HG02678 (cell line): ENCODE data around the gene RCN2.

Experiments used
- ATAC-seq: cut with Tn5 transposase; IDR thresholded peaks from one replicate; pipeline ENCODE4 v1.9.1; 2021; ENCODE audit warnings: mild to moderate bottlenecking, moderate library complexity; ENCODE audit not compliant: unreplicated experiment

Gene RCN2

DNA sequence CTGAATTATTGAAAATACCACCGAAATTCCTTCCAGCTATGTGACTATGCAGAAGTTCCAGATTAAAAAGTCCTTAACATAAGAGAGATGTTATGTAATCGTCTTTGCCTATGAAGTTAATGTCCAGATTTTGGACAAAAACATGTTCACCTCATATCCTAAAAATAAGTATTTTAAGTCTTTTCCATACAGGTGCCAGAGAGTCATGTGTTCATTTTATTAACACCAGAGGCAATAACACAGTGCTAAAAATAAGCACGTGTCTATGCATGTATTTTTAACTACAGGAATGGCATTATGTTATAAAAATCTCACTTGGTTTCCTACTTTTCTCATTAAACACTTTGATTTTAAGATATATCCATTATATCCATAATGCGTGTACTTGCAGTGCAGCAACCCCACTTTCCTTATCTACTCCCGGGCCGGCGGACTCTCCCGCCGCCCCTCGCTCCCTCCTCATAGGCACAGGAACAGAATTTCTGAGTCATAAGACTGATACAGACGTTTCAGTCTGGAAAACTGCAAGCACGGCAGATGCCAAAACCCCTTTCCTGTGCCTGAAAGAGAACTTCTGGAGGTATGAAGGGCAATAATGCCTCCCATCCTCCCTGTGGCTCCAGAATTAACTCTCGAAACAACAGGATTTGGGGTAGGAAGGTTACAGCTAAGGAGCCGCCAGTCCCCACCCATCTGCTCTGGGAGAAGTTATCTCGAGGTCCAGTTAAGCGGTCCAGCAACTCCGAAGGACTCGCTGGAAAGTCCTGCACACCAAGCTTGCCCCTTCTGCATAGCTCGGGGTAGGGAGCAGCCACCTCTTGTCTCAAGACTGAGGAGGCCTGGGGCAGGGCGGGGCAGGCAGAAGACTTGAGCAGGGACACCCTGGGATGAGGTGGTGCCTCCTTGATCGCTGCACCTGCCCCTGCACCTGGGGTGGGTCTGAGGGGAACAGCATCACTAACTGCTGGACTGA lies 41.1 kb downstream of the RCN2 start:
- no peak for ATAC-seq

DNA sequence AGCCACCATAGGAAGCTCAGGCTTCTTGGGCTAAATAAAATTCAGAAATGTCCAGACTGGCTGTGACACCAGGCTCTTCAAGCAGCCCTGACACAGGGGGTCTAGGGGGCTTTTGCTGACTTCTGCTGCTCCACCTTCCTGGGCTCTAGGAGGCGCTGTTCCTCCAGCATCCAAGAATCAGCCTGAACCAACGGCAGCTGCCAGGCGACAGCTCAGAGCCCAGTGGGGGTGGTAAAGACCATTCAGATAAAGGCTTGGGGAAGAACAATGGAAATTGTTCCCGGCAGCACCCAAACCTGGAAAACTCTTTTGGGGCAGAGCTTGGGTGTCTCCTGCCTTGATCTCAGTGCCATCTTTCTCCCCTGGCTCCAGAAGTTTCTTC lies 41.8 kb downstream of the RCN2 start:
- ATAC-seq = no peak

DNA sequence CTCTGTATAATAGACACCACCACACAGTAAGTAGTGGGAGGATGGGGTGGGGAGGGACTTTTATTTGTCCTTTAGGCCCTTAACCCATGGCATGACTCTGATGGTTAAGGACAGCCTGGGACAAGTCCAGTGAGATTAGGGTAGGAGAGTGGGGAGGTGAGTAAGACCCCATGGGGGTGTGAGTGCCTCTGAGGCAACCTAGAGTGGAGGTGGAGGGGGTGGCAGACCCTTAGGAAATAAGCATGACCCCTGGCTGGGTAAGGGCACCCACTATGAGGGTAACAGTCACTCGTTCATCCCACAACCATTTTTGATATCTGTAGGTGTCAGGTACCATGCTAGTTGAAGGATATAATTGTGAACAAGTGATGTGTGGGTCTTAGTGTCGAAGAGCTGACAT lies 42.4 kb downstream of the RCN2 start:
- no peak for ATAC-seq

DNA sequence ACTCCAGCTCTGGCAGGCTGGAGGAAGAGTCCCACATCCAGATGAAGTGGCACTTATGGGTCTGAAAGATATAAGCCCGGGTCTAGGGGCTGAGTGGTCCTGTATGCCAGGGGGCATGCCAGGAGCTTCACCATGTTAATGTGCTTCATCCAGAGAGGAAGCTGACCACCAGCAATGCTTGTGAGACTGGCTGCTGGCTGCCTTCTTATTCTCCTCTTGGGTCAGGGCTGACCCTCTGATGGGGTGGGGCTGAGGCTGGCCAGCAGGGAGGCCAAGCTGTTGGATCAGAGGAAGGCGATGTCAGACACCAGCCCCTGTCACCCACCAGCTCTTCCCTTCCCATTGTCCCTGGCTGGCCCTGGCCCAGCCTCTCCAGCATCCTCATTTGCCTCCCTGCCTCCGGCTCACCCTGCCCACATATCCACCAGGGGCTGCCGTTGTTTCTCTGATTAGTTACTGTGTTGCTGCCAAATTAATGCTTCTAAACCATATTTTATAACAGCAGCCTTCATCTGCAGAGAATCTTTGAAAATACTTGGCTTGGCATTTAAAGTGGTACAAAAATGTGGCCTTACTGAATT lies 43.0 kb downstream of the RCN2 start:
- no peak for ATAC-seq

DNA sequence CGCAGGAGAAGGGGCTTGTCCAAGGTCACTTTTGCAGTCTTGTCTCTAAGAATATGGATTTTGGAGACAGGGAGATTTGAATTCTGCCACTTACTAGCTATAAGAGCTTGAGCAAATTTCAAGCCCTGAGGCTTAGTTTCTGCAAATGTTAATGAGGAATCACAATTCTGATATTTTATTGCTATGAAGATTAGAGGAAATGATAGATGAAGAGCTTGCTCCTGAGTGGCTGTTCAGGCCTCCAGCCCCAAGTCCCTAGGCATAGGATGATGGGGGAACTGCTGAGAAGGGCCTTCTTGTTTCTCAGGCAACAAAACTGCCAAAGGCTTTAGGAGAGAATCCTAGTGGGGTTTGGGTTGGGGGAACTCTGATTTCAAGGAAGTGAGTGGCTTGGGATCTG lies 44.6 kb downstream of the RCN2 start:
- ATAC-seq = no peak

DNA sequence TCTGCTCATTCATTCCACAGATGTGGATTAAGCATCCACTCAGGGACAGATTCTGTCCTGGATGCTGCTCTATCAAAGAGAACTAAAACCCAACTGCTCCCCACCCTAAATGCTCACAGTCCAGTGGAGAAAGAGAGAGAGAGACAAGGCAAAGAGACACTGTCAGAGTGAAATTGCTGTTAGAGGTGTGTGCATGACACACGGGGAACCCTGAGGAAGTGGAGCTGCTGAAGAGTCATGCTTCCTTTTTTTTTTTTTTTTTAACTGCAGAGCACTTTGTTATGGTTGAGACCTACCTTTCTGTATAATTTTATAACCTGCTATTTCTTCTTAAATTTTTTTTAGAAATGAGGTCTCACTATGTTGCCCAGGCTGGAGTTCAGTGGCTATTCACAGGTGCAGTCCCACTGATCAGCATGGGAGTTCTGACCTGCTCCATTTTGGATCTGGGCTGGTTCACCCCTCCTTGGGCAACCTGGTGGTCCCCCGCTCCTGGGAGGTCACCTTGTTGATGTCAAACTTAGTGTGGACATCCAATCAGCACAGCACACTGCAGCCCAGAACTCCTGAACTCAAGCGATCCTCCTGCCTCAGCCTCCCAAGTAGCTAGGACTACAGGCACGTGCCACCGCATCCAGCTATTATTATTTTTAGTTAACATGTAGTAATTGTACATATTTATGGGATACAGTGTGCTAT lies 45.2 kb downstream of the RCN2 start:
- no peak for ATAC-seq

DNA sequence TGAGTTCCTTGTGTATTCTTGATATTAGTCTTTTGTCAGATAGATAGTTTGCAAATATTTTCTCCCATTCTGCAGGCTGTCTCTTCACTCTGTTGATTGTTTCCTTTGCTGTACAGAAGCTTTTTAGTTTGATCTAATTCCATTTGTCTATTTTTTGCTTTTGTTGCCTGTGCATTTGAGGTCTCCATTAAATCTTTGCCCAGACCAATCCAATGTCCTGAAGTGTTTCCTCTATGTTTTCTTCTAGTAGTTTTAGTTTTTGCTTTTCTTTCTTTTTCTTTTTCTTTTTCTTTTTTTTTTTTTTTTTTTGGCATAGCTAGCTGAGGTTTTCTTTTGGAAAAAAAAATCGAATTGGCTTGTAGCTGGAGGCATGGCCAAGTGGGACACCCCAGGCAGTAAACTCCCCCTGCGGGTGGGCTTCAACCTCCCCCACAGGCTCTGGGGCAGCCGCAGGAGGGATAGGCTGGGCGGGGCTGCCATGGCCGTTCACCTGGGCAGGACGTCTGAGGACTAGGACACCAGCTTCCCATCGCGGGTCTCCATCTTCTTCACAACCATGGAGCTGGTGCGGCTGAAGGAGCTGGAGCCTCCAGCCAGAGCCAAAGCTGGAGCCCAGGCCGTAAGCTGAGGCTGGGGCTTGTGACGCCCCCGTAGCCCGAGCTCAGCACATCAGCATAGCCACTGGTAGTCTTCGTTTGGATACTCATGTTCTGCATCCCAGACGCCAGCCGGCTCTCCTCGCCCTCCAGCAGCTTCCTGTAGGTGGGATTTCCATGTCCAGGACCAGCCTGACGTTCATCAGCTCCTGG lies 47.2 kb downstream of the RCN2 start:
- ATAC-seq = no peak

DNA sequence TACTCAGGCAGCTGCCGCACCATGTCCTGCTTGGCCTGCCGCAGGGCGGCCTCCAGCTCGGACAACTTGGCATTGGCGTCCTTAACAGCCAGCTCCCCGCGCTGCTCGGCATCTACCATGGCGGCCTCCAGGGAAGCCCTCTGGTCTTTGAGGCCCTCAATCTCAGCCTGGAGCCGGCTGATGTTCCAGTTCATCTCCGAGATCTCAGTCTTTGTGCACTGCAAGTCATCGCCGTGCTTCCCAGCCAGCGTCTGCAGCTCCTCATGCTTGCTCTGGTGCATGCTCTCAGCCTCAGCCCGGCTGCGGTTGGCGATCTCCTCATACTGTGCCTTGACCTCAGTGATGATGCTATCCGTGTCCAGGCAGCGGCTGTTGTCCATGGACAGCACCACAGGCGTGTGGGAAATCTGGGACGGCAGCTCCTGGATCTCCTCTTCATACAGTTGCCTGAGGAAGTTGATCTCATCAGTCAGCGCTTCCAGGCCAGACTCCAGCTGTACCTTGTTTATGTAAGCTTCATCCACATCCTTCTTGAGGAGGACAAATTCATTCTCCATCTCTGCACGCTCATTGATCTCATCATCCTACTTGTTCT lies 47.9 kb downstream of the RCN2 start:
- ATAC-seq = no peak

DNA sequence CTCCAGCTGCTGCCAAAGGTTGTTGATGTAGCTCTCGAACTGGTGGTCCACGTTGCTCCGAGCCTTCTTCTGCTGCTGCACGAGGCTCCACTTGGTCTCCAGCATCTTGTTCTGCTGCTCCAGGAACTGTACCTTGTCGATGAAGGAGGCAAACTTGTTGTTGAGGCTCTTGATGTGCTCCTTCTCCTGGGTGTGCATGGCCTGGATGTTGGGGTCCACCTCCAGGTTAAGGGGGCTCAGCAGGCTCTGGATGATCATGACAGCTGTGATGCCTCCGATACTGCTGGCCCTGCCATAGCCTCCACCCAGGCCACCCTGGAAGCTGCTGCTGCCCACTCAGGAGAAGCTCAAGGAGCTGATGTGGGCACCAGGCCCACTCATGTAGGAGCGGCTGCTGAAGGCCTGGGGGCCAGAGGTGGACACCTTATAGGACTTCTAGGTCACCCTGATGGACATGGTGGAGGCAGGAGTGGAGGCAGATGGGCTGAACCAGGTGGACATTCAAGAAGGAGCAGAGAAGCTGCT lies 48.5 kb downstream of the RCN2 start:
- no peak for ATAC-seq

DNA sequence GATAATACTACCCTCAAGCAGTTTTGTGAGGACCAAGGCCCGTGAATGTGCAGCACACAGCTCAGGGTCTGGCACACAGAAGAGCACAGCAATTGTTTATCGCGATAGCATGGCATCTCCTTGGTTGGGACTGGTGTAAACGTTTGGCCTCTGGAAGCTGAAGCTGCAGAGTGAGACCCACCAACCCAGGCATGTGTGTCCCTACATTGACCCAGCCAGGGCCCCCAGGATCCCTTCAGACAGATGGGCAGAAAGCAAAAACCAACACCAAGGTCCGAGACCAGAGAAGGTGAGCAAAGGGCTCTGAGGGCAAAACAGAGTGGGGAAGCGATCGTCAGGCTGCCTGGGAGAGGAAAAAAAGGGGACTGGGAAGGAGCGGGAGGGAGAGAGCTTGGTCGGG lies 50.8 kb downstream of the RCN2 start:
- no peak for ATAC-seq

DNA sequence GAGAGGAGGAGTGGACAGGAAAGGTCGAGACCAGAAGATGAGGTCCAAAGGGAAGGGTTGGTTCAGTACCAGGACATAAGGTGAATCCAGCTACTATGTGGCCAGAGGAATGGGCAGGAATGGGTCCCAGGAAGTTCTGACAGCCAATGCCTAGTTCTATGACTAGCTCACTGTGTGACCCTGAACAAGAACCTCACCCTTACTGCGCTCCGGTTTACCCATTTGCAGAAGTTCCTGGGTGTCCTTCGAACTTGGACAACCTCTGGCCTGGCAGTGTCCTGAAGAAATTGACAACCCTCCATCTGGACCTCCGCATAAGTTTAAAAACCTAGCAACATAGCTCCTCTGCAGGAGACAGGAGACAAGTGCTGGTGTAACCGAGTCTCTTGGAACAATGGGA lies 51.2 kb downstream of the RCN2 start:
- no peak for ATAC-seq

DNA sequence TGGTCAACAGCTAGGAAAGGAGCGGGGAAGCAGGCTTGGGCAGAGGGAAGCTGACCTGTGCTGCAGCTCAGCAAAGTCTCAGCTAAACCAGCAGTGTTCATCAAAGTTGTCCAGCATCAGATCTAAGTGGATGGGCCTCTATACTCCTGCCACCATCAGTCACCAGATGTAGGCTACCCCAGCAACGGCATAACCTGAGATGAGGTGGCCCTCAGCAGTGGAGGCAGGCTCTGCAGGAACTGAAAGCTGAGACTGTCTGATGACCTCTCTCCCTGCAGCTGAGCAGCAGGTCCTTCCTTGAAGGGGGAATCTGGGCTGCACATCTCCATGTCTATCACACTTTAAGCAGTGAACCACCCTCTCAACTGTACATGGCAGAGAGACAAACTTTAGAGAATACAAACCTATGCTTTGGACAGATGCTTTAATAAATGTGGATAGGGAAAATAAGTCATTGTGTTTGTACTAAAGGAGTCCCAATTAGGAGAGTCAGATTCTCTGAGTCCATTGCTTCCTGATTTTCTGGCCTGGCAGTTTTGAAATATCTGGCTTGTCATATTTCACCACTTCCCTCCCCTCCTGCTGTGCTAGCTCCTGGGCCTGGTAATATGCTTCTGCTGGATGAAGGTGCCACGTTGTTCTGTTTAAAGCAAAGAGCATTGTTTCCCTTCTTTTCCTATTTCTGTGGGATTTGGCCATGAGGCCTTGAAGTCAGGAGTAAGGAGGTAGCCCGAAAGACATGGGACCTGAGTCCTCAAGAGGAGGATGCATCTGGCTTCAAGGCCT lies 52.2 kb downstream of the RCN2 start:
- ATAC-seq = no peak

DNA sequence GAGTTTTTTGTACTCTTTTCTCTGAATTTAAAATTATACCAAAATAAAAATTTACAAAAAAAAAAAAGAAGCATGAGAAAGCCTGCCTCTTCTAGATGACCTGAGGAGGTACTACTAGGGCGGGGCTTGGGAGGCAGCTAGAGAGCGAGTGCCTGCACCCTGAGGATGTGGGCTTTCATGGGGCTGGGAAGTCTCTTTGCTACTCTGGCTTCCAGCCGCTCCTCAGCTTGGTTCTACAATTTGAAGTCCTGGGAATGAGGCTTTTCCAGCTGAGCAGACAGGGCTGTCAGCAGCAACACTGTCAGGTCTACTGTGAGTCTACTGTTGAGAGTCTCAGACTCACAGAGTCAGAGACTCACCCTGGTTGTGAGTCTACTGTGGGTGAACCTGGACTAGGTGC lies 55.2 kb downstream of the RCN2 start:
- no peak for ATAC-seq

DNA sequence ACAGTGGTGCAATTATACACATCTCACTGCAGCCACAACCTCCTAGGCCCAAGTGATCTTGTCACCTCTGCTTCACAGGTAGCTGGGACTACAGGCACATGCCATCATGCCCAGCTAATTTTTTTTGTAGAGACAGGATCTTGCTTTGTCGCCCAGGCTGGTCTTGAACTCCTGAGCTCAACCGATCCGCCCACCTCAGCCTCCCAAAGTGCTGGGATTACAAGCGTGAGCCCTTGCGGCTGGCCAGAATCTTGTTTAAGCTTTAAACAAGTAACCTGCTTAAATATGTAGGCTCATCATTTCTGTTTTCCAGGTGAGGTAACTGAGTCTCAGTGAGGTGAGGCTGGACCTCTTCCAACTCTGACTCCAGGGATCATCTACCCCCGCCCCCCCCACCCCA lies 55.7 kb downstream of the RCN2 start:
- no peak for ATAC-seq

DNA sequence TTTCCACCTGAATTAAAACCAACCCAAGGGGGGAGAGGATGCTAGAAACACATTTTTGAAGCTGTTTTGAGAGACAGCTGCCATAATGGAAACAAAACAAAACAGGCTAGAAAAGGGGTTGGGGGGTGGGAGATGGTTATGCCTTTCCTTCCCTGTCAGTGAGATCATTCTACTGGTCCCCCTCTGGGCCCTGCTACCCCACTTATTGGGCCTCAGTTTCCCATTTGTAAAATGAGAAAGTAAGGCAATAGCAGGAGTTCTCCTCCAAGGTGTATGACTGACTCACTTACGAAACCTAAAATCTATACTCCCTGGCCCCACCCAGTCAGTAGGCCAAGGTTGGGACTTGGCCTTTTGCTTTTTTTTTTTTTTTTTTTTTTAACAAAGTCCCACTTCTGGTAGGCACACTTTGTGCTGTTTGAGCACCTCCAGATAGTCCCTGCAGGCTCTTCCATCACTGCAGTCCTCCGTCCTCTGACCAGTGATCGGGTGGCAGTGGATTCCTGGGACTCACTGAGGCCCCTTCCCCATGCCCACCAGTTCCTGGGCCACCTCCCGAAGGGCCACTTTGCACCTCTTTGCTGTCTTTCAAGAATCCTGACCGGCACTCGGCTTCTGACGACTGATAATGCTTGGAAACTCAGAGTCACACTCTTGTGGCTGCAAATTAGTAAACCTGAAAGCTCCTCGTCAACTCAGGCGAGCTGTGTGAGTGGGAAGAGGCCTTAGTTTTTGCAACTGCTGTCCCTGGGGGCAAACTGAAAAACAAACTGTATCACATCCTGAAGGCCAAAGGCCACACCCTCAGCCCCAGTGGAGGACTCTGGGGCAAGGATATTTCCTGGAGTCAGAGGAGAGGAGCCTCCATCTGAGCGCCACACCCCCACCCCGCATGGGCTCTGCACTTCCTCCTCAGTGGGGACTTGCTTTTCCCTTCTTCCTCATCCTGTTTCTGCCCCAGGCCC lies 56.6 kb downstream of the RCN2 start:
- peak; percentile 82 for ATAC-seq

DNA sequence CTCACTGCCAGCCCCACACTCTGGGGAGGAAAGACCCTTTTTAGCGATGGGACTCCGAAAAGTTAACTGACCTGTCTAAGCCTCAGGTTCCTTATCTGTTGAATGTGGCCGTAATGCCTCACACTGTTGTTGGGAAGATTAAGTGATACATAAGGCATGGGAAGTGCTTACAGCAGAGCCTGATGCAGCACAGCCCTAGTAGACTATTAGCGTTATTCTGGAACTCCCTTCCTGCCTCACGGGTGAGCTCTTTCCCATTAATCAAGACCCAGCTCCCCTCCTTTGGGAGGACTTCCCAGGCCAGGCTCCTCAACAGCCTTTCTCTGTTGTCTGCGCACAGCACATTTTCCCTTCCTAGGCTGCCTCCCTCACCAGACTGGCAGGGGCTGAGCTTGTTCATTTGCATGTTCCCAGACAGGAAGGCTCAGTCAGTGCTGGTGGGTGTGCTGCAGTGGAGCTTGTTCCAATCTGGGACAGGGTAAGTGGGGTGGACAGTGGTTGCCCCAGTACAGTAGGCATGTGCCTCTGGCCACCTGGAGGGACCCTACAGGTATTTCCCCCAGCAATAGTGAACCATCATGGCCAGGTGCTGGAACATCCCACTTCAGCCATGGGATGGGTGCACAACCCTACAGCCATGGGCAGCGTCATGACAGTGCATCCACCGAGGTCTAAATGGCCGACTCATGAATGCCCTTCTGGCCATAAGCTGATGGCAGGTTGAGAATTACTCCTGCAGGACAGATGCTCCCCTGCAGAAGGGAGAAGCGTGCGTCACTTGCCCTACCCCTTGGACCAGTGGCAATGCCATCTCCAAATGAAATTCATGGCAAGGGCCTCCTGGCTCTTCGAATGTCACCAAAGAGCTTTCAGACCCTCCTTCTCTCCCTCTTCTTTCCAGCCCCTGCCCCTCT lies 57.6 kb downstream of the RCN2 start:
- peak; percentile 6 for ATAC-seq

DNA sequence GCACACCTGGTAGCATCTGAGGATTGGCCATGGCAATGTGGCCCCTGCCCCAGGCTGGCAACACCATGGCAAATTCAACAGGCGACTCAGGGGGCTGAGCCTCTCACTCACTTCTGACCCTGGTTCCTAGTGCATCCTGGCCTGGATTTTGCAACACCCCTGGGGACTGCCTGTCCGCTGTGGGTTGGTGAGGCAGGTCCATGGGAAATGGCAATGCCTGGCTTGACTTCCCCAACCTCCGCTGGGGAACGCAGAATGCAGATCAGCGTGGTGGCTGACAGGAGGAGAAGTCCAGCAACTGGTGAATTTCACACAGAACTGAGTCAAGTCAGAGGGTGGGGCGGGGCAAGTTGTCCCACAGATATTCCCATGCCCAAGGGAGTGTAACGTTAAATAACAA lies 59.5 kb downstream of the RCN2 start:
- ATAC-seq = no peak
